ENCODE measurements around the gene CSAG2. TPM values are rescaled to one million over a fixed set of nuclear protein-coding genes. Genes with fewer than 3 reads are reported as not detected.

Gene CSAG2, protein sequence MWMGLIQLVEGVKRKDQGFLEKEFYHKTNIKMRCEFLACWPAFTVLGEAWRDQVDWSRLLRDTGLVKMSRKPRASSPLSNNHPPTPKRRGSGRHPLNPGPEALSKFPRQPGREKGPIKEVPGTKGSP
- not detected for total RNA-seq

GRCh38 chrX:152709173-152709572 is at the start of gene CSAG2:
Gene CSAG2, minus strand, starts transcription at chrX:152709273. Its CDS starts 161 bp downstream, at chrX:152709112.

GRCh38 chrX:152753686-152754650 is 44.9 kb upstream of the CSAG2 start, which contains the start of gene MAGEA2:
Gene MAGEA2, minus strand, starts transcription at chrX:152753842. Its CDS starts 2,479 bp downstream, at chrX:152751363.

GRCh38 chrX:152733261-152733975 is 24.3 kb upstream of the CSAG2 start, which contains the start of the genes CSAG1 and MAGEA12:
Gene CSAG1, minus strand, starts transcription at chrX:152733721. Its CDS starts 1,261 bp downstream, at chrX:152732460.
Gene MAGEA12, plus strand, starts transcription at chrX:152733757. Its CDS starts 2,405 bp downstream, at chrX:152736162.

GRCh38 chrX:152713815-152714787 is 5.0 kb upstream of the CSAG2 start, which contains the start of gene MAGEA2B:
Gene MAGEA2B, plus strand, starts transcription at chrX:152714628. Its CDS starts 2,479 bp downstream, at chrX:152717107.

GRCh38 chrX:152697952-152698931 is 10.8 kb downstream of the CSAG2 start, which contains the start of gene MAGEA3:
Gene MAGEA3, plus strand, starts transcription at chrX:152698794. Its CDS starts 2,039 bp downstream, at chrX:152700833.

Other genes starting within 250 kb of the CSAG2 start
- 0.99 TPM for gene GABRQ, start 71.4 kb downstream of the CSAG2 start, total RNA-seq
- gene MAGEA3, start 10.5 kb downstream of the CSAG2 start, total RNA-seq = not detected
- not detected for gene MAGEA2B, start 5.4 kb upstream of the CSAG2 start, total RNA-seq
- not detected for gene CSAG1, start 24.4 kb upstream of the CSAG2 start, total RNA-seq
- not detected for gene MAGEA12, start 24.5 kb upstream of the CSAG2 start, total RNA-seq
- gene MAGEA2, start 44.6 kb upstream of the CSAG2 start, total RNA-seq = not detected
- gene CSAG3, start 49.9 kb upstream of the CSAG2 start, total RNA-seq = not detected
- gene MAGEA6, start 60.4 kb upstream of the CSAG2 start, total RNA-seq = not detected
- gene CETN2, start 121.5 kb upstream of the CSAG2 start, total RNA-seq = 26.3 TPM
- 10.8 TPM for gene NSDHL, start 121.8 kb upstream of the CSAG2 start, total RNA-seq
- gene ZNF185, start 188.8 kb upstream of the CSAG2 start, total RNA-seq = 16.5 TPM